GM12878 (cell line): ENCODE measurements around the gene CLEC6A. TPM values are rescaled to one million over a fixed set of nuclear protein-coding genes. Genes with fewer than 3 reads are reported as not detected.

Experiments
- ATAC-seq: fragments of 200-7000 bp; cut with Tn5 transposase; 3 replicates; pipeline ENCODE4 v1.9.1; 2020; ENCODE audit warnings: mild to moderate bottlenecking, moderate library complexity
- BruUV-seq: library from RNA; stranded (reverse); fragments of 400-500 nt; replicated peaks from 2 replicates; lab custom pipeline; 2021; lab: Mats Ljungman, UMichigan
- CTCF ChIA-PET: fragments of 300-600 bp; sonication (Branson Sonifier 250); formaldehyde crosslinking; extraction: SDS; loops from one replicate; lab custom pipeline; 2021; ENCODE audit warnings: inconsistent platforms; lab: Yijun Ruan, JAX
- POLR2A ChIA-PET: fragments of 350-600 bp; formaldehyde crosslinking; extraction: SDS; loops from one replicate; lab custom pipeline; 2021; ENCODE audit warnings: inconsistent platforms; lab: Charles Lee
- RAD21 ChIA-PET: fragments of 300-600 bp; sonication (Branson Sonifier 250); formaldehyde crosslinking; loops from one replicate; lab custom pipeline; 2023; ENCODE audit warnings: antibody characterized with exemption; ENCODE audit not compliant: unreplicated experiment; lab: Charles Lee
- SMC1A ChIA-PET: fragments of 300-600 bp; sonication (Branson Sonifier 250); formaldehyde crosslinking; loops from one replicate; lab custom pipeline; 2023; ENCODE audit not compliant: unreplicated experiment, uncharacterized antibody; lab: Charles Lee
- DNase-seq: peaks from one replicate; pipeline ENCODE4 v3.0.0-alpha.2; 2011; ENCODE audit warnings: low read depth, low spot score
- FAIRE-seq: peaks from 3 replicates; lab custom pipeline; 2011; peaks lifted over from hg19 to GRCh38; lab: Jason Lieb, UNC
- H2AFZ ChIP-seq: 2 replicates; pipeline ENCODE4 v1.6.0; 2011; ENCODE audit warnings: low read depth, low read length, control low read depth; ENCODE audit not compliant: control insufficient read depth
- H3K27ac ChIP-seq: 2 replicates; pipeline ENCODE4 v1.5.1; 2011; ENCODE audit warnings: control low read depth; ENCODE audit not compliant: control insufficient read depth, insufficient read depth
- H3K27me3 ChIP-seq, 2 experiments: replicated peaks in 1 of 2; 2 replicates each; pipeline versions ENCODE4 v1.6.0 to v1.6.1; 2011; ENCODE audit warnings: low read length in 1 of 2; ENCODE audit not compliant: control insufficient read depth in 2 of 2, insufficient read depth in 2 of 2
- H3K36me3 ChIP-seq, 2 experiments: 2 replicates each; pipeline ENCODE4 v1.5.1; 2011; ENCODE audit warnings: low read length in 1 of 2; ENCODE audit not compliant: control insufficient read depth in 2 of 2, insufficient read depth in 2 of 2
- H3K4me1 ChIP-seq: 2 replicates; pipeline ENCODE4 v1.6.1; 2011; ENCODE audit warnings: mild to moderate bottlenecking, low read length, moderate library complexity, mixed read lengths; ENCODE audit not compliant: control insufficient read depth, insufficient read depth
- H3K4me2 ChIP-seq: 2 replicates; pipeline ENCODE4 v1.6.0; 2011; ENCODE audit warnings: control low read depth; ENCODE audit not compliant: control insufficient read depth, insufficient read depth
- H3K4me3 ChIP-seq: fragments of 200-600 bp; sonication (generic); 2 replicates; pipeline ENCODE4 v1.5.1; 2016
- H3K79me2 ChIP-seq: 2 replicates; pipeline ENCODE4 v1.6.0; 2011; ENCODE audit warnings: low read length; ENCODE audit not compliant: control insufficient read depth, insufficient read depth
- H3K9ac ChIP-seq: 2 replicates; pipeline ENCODE4 v1.8.0; 2011; ENCODE audit warnings: low read length, control low read depth, mixed read lengths; ENCODE audit not compliant: control insufficient read depth, insufficient read depth
- H3K9me3 ChIP-seq: replicated peaks from 3 replicates; pipeline ENCODE4 v1.5.1; 2011; ENCODE audit warnings: mild to moderate bottlenecking, low read length; ENCODE audit not compliant: control insufficient read depth, insufficient read depth
- H4K20me1 ChIP-seq: 2 replicates; pipeline ENCODE4 v1.6.0; 2011; ENCODE audit not compliant: control insufficient read depth, insufficient read depth
- ATF3 ChIP-seq: IDR thresholded peaks from 2 replicates; pipeline ENCODE4 v1.6.1; 2011; ENCODE audit warnings: low read depth, mild to moderate bottlenecking, low read length, moderate library complexity, borderline replicate concordance; ENCODE audit errors: extremely low read depth
- BACH1 ChIP-seq: fragments of 450-650 bp; IDR thresholded peaks from 2 replicates; pipeline ENCODE4 v1.6.1; 2017; ENCODE audit warnings: mild to moderate bottlenecking, borderline replicate concordance
- IRF4 ChIP-seq: IDR thresholded peaks from 2 replicates; pipeline ENCODE4 v1.6.1; 2011; ENCODE audit warnings: low read depth, low read length
- MEF2B ChIP-seq: fragments of 450-650 bp; IDR thresholded peaks from 2 replicates; pipeline ENCODE4 v1.6.1; 2018; ENCODE audit warnings: mild to moderate bottlenecking, moderate library complexity; ENCODE audit not compliant: partially characterized antibody, poor library complexity, severe bottlenecking
- NFIC ChIP-seq: IDR thresholded peaks from 2 replicates; pipeline ENCODE4 v1.6.1; 2012; ENCODE audit warnings: low read depth, mild to moderate bottlenecking, inconsistent platforms, low read length, moderate library complexity
- RELA ChIP-seq: fragments of 450-650 bp; IDR thresholded peaks from 2 replicates; pipeline ENCODE4 v1.8.0; 2014; ENCODE audit warnings: borderline replicate concordance; ENCODE audit not compliant: partially characterized antibody
- WRNIP1 ChIP-seq: IDR thresholded peaks from 2 replicates; pipeline ENCODE4 v1.6.1; 2011; ENCODE audit warnings: low read depth, low read length, improper control_type of control experiment, borderline replicate concordance
- ZBED1 ChIP-seq: IDR thresholded peaks from 2 replicates; pipeline ENCODE4 v1.6.1; 2016; ENCODE audit warnings: borderline replicate concordance
- ZNF622 ChIP-seq: fragments of 450-650 bp; IDR thresholded peaks from 2 replicates; pipeline ENCODE4 v1.6.1; 2017; ENCODE audit warnings: mild to moderate bottlenecking, inconsistent platforms
- WGBS: methylation state at CpG from one replicate; pipeline ENCODE4 v1.1.6; 2016; ENCODE audit warnings: low lambda C conversion rate; ENCODE audit not compliant: insufficient replicate concordance, insufficient coverage; ENCODE audit errors: missing lambda C conversion rate; 5-methylcytosine and 5-hydroxymethylcytosine counted together
- in situ Hi-C: fragments of 300-500 bp; cut with MboI; formaldehyde crosslinking; loops from 9 replicates; pipeline ENCODE4 v1.14.3; 2018; ENCODE audit warnings: mixed read lengths
- intact Hi-C: fragments of 100-400 bp; cut with micrococcal nuclease; formaldehyde crosslinking; loops from one replicate; pipeline ENCODE4 v1.14.2; 2022; ENCODE audit not compliant: unreplicated experiment
- polyA plus RNA-seq, 11 experiments: library from polyadenylated mRNA; depleted of rRNA in 4 of 11; unstranded in 6 of 11; stranded (reverse) in 5 of 11; fragments of >200 nt; fragmentation: Nextera tagmentation in 4 of 11; fragmentation: Illumina TruSeq in 1 of 11; extraction: Ambion mirVana in 4 of 11; extraction: Trizol in 1 of 11; gene quantifications; 1 replicate in 1 of 11; 2 replicates in 10 of 11; pipeline versions ENCODE4 v1.2.1 to v1.2.3, GENCODE V29; 2011 to 2016; ENCODE audit warnings: inconsistent platforms in 2 of 11, missing spikeins in 2 of 11, low read depth in 1 of 11
- total RNA-seq, 4 experiments: library from RNA; depleted of rRNA in 3 of 4; stranded (reverse); fragments of >200 nt in 3 of 4; fragmentation: Illumina TruSeq in 1 of 4; extraction: Trizol in 1 of 4; gene quantifications; 2 replicates each; pipeline versions ENCODE4 v1.2.1 to v1.2.3, GENCODE V29; 2013 to 2021
- TF ChIP-seq, protein P1 (sequence below): fragments of 450-650 bp; IDR thresholded peaks from 2 replicates; pipeline ENCODE4 v1.6.1; 2016; ENCODE audit warnings: mild to moderate bottlenecking

Gene CLEC6A
- total and polyA plus RNA-seq, 10 of the 15 experiments (the other 5 are each of a cell fraction or from before 2014, with no cell fraction given) = not detected

DNA sequence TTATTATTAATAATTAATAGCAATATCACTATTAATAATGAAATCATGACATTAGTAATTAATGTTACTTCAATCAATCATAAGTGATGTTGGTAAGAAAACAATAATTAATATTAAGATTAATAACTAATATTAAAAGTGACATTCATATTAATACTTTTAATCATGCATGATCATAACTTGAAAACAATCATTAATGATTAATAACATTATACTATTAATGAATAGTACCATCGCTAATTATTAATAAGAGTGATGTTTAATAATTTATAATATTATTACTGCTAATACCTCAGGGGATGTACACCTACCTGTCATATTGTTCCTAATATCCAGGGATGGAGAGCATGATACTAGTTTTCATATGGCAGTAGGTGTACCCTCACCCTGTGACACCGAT lies 10.0 kb upstream of the CLEC6A start:
- FAIRE-seq (no peak), DNase-seq (no peak), ATAC-seq (no peak)
- in situ Hi-C loops = no loop called here
- ChIA-PET POLR2A (no interaction called here), SMC1A (no interaction called here), RAD21 (no interaction called here), CTCF (no interaction called here)
- 95% methylated on average over 2 of the region's 2 CpGs for WGBS
- Histone ChIP-seq H4K20me1 (no peaks in the 10 kb centered on the region), H3K79me2 (no peaks in the 10 kb centered on the region), H3K9me3 (no peaks in the 10 kb centered on the region), H3K27ac (no peak overlapping the region), H3K36me3 (no peaks in the 10 kb centered on the region), H3K4me1 (no peaks in the 10 kb centered on the region), H3K9ac (no peak overlapping the region), H3K27me3 (no peaks in the 10 kb centered on the region), H2AFZ (no peak overlapping the region), H3K4me3 (no peak overlapping the region), H3K4me2 (no peak overlapping the region)
- intact Hi-C loops = no loop called here
- TF ChIP-seq ATF3 (no peak), ZNF622 (no peak), WRNIP1 (no peak), NFIC (no peak), ZBED1 (no peak), IRF4 (no peak), BACH1 (no peak), MEF2B (no peak), RELA (no peak)
- TF ChIP-seq, protein P1, sequence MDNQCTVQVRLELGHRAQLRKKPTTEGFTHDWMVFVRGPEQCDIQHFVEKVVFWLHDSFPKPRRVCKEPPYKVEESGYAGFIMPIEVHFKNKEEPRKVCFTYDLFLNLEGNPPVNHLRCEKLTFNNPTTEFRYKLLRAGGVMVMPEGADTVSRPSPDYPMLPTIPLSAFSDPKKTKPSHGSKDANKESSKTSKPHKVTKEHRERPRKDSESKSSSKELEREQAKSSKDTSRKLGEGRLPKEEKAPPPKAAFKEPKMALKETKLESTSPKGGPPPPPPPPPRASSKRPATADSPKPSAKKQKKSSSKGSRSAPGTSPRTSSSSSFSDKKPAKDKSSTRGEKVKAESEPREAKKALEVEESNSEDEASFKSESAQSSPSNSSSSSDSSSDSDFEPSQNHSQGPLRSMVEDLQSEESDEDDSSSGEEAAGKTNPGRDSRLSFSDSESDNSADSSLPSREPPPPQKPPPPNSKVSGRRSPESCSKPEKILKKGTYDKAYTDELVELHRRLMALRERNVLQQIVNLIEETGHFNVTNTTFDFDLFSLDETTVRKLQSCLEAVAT = no peak
- no TSS peak for BruUV-seq
